ENCODE data around the gene STX16. TPM values are rescaled to one million over a fixed set of nuclear protein-coding genes. Genes with fewer than 3 reads are reported as not detected.

The STX16 gene
- total and polyA plus RNA-seq, 2 of the 13 experiments (the other 11 are each of a cell fraction or from before 2014, with no cell fraction given), result 28.0 to 72.7 TPM

DNA sequence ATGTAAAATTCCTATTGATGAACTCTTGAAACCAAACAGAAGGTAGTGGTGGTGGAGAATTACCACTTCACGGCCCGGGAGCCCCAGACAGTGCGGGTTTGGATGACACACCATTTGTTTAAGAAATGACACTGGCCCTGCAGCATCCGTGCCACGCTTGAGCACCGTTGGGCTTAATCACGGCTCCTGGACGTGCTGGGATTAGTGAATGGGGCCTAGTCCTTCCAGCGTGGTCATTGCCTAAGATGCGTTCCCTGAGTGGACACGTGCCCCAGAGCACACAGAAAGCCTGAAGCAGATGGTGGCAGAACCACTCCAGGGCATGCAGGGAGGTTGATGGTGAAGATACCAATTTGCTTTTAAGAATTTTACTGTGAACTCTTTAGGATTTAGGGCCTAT lies 14.5 kb downstream of the STX16 start:
- H3K27ac ChIP-seq (ENCODE audit: extremely low read length, insufficient read depth, low read length), result no peak overlapping the region
- TF ChIP-seq ZNF670 (CRISPR knock-in tag; IDR thresholded peaks at IDR 0.05; ENCODE audit: borderline replicate concordance) (no peak), ZNF225 (CRISPR knock-in tag; IDR thresholded peaks at IDR 0.05) (peak; percentile 38; the same call in 1 of the 2 replicates)
- peaks cover 30 to 76% of the 10 kb centered on the region in 2 experiments for H3K36me3 ChIP-seq (replicated peaks in 1 of 2; ENCODE audit: control insufficient read depth in 1 of 2, insufficient read depth in 2 of 2, low read length in 2 of 2)
- no TSS peak for BruUV-seq (replicated peaks)
- POLR2A ChIA-PET, result no interaction called here
- H3K27me3 ChIP-seq (ENCODE audit: control insufficient read depth in 1 of 2, insufficient read depth in 2 of 2, low read length in 2 of 2), result no peaks in the 10 kb centered on the region
- no peak overlapping the region for H2AFZ ChIP-seq (ENCODE audit: low read length)
- CTCF ChIA-PET (ENCODE audit: low intra/inter-chr PET ratio, low total read pairs), result no interaction called here
- no peak for FAIRE-seq
- no peaks in the 10 kb centered on the region for H3K9me3 ChIP-seq (ENCODE audit: low read length)
- intact Hi-C loops (cut with micrococcal nuclease; ENCODE audit: unreplicated experiment), result no loop called here
- no peak for ATAC-seq
- no peak overlapping the region for H3K9ac ChIP-seq (ENCODE audit: insufficient read depth, low read depth, low read length)
- in situ Hi-C loops (cut with HindIII; ENCODE audit: extremely low pct_ligation_motif_present, low pct_unique_long_range_greater_than_20kb), result no loop called here
- no peak overlapping the region for H3K4me3 ChIP-seq (replicated peaks in 1 of 3; ENCODE audit: insufficient read depth in 1 of 3, low read depth in 2 of 3, low read length in 3 of 3)
- H4K20me1 ChIP-seq (ENCODE audit: insufficient read depth, low read length), result peaks cover 24% of the 10 kb centered on the region
- no peaks in the 10 kb centered on the region for H3K4me1 ChIP-seq (ENCODE audit: insufficient read depth, low read length)
- no peak for DNase-seq (ENCODE audit: low spot score)
- peaks cover 53% of the 10 kb centered on the region for H3K79me2 ChIP-seq (ENCODE audit: insufficient read depth, low read length)
- no peak overlapping the region for H3K4me2 ChIP-seq (ENCODE audit: low read depth, low read length)
- WGBS (ENCODE audit: low lambda C conversion rate), result 86% methylated on average over 11 of the region's 11 CpGs

DNA sequence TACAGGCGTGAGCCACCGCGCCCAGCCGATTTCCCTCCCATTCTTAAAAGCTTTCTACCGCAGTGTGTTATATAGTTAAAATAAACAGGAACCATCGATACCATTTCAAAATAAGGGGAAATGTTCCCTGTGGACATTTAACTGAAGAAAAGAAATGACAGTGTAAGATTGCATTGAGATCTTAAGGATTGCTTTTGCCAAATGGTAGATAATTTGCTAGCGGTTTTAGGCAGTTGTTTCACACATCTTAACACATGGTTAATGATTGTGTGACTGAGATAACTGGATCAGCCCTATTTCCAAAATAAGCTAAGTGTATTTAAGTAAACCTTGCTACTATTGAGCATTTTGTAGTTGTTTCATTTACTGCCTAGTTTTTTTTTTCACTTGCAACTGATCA lies 15.6 kb downstream of the STX16 start:
- Histone ChIP-seq H4K20me1 (ENCODE audit: insufficient read depth, low read length) (peaks cover 21% of the 10 kb centered on the region), H3K4me2 (ENCODE audit: low read depth, low read length) (no peak overlapping the region)
- no TSS peak for BruUV-seq (replicated peaks)

More for the DNA sequence above, 15.6 kb downstream of the STX16 start:
- Histone ChIP-seq H3K27me3 (ENCODE audit: control insufficient read depth in 1 of 2, insufficient read depth in 2 of 2, low read length in 2 of 2) (no peaks in the 10 kb centered on the region), H3K27ac (ENCODE audit: extremely low read length, insufficient read depth, low read length) (no peak overlapping the region), H3K9me3 (ENCODE audit: low read length) (no peaks in the 10 kb centered on the region), H3K36me3 (replicated peaks in 1 of 2; ENCODE audit: control insufficient read depth in 1 of 2, insufficient read depth in 2 of 2, low read length in 2 of 2) (peaks cover 32 to 72% of the 10 kb centered on the region in 2 experiments), H3K79me2 (ENCODE audit: insufficient read depth, low read length) (peaks cover 42% of the 10 kb centered on the region), H3K4me3 (replicated peaks in 1 of 3; ENCODE audit: insufficient read depth in 1 of 3, low read depth in 2 of 3, low read length in 3 of 3) (no peak overlapping the region), H3K4me1 (ENCODE audit: insufficient read depth, low read length) (no peaks in the 10 kb centered on the region), H3K9ac (ENCODE audit: insufficient read depth, low read depth, low read length) (no peak overlapping the region), H2AFZ (ENCODE audit: low read length) (no peak overlapping the region)
- DNase-seq (ENCODE audit: low spot score) (no peak), FAIRE-seq (no peak), ATAC-seq (no peak)
- no peak for TF ChIP-seq SMC3 (IDR thresholded peaks at IDR 0.05; ENCODE audit: low read length)
- ChIA-PET CTCF (ENCODE audit: low intra/inter-chr PET ratio, low total read pairs) (no interaction called here), POLR2A (interaction anchor here (0.8 kb wide), 1 partner anchor 16 kb away, joined by 3 read pairs; the partner anchor contains the start of gene STX16)
- in situ Hi-C loops (cut with HindIII; ENCODE audit: extremely low pct_ligation_motif_present, low pct_unique_long_range_greater_than_20kb), result no loop called here
- intact Hi-C loops (cut with micrococcal nuclease; ENCODE audit: unreplicated experiment), result no loop called here
- WGBS (ENCODE audit: low lambda C conversion rate), result 99% methylated on average over 7 of the region's 7 CpGs
